HG03103 (cell line): ENCODE data around the gene SIAH3.

Experiments used
- ATAC-seq: cut with Tn5 transposase; IDR thresholded peaks from one replicate; pipeline ENCODE4 v1.9.1; 2021; ENCODE audit warnings: low read depth; ENCODE audit not compliant: unreplicated experiment

The SIAH3 gene

DNA sequence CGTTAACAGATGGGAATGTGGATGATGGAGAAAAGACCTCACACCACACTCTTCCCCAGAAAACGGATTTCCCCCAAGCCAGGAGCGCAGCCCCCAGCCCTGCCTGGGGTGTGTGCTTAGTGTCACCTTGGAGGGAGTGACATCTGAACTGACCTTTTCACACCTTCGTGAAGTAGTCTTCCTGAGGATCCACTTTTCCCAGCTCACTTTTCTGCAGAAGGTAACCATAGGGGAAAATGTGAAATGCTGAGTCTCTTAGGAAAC, 26.2 kb downstream of the SIAH3 start:
- no peak for ATAC-seq

DNA sequence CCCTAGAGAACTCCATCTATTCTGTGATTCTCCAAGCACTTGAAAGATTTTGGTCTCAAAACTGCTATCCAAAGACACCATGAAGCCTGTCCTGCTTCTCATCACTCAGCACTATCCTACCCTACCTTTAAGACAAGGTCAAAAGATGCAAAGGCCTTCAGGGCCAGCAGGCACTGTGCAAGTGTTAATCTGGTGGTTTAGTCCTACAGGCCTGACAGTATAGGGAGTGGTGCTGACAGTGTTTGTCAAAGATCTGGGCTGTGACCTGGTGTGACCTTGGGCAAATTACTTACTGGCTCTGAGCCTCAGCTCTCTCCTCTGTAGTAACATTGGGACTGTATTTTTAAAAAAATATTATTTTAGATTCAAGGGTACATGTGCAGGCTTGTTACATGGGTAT, 28.0 kb downstream of the SIAH3 start:
- ATAC-seq, result no peak

DNA sequence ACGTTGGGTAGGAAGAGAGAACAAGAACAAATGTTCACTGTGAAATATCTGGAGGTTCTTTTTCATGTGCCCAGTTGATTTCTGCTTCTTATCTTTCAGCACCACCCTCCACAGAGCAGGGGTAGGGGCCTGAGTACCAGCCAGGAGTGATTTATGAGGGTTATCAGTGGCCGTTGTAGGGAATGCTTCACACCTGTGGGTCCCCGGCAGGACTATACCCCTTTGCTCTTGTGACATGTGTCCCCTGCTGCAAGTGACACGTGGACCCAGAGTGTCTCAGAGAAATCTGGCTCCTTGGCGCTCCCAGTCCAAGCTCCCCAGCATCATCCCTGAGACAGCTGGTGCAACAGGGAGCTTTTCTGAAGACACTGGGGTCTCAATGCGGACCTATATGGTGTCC, 29.7 kb downstream of the SIAH3 start:
- ATAC-seq, result no peak

DNA sequence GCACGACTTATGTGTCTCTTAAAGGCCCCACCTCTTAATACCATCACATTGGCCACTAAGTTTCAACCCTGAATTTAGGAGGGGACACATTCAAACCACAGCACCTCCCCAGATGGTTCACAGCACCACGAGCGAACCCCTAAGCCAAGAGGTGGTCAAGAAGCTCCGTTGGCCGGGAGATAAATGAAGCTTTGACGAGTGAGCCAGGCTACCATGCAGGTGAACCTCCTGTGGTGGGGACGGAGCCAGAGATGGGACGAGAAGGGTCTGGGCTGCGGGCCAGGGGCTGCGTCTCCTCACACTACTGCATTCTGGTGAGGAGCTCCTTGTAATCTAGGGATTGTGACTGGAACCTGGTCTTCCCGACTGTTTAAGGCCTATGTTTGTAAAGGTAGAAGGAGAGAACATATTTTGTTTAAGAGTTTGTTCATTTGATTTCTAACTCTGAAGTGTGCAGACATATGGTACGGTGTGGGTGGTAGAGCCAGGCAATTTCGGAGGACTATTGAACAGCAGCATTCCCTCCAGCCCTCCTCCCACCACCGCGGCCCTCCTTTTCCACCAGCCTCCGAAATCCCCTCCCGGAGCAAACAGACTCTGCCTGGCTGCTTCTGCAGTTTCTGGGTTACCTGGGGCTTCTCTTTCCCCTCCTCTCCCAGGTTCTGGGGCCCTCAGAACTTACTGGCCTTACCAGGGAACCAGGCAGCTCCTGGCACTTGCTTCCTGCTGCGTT, 31.3 kb downstream of the SIAH3 start:
- no peak for ATAC-seq

DNA sequence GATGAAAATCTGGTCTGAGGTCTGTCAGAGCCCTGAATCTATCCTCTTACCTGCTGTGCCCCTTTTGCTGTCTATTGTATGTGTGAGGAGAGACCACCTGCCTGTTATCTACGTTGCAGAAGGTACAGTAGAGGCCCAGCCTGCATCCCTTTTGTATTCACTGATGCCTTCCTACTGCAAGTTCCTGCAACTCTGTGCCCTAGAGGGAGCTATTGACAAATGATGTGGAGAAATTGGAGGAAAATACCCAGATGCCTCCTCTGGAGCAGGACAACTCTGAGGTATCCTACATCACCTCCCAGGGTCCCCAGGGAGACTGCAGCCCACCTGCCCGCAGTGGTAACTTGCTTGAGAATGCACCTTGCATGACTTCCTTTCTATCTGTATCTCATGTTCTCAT, 33.7 kb downstream of the SIAH3 start:
- no peak for ATAC-seq

DNA sequence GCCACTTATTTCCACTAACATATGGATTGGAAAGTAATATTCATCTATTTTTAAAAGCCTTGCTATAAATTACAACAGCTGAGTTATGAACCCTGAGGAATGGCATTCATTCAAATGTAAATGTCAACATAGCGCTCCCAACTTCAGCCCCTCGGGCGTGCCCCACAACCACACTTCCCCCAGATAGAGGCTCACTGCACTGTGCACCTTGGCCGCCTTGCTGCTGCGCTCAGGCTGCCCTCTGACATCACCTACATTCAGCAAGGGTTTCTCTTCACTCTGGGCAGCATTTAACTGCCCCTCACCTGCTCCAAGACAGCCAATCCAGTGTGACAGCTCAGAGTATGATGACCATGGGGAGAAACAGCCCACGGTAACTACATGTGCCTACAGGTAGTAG, 35.1 kb downstream of the SIAH3 start:
- no peak for ATAC-seq

DNA sequence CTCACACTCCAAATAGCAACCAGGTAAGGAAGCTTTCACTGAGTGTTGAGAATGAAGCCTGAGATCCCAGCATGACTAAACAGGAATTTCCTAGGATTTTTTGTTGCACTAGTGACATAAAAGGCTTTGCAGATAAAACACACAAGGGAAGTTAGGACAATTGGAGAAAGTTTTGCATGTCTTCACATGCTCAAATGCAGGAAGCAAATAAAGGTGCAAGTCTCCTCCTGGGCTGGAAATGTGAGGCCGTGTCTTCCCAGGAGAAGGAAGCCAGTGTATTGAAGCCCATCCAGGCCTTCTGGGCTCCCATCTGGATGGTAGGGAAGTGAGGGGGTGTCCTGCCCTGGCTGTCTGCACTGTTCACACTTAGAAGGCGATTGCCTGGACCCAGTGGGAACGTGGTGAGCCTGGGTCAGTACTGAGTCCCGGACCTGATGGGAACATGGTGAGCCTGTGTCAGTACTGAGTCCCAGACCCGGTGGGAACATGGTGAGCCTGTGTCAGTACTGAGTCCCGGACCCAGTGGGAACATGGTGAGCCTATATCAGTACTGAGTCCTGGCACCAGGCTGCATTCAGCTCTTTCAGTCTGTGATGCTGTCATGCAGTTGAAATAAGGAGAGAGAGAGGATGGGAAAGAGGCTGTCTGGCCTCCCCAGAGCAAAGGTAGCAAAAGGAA, 38.7 kb downstream of the SIAH3 start:
- no peak for ATAC-seq

DNA sequence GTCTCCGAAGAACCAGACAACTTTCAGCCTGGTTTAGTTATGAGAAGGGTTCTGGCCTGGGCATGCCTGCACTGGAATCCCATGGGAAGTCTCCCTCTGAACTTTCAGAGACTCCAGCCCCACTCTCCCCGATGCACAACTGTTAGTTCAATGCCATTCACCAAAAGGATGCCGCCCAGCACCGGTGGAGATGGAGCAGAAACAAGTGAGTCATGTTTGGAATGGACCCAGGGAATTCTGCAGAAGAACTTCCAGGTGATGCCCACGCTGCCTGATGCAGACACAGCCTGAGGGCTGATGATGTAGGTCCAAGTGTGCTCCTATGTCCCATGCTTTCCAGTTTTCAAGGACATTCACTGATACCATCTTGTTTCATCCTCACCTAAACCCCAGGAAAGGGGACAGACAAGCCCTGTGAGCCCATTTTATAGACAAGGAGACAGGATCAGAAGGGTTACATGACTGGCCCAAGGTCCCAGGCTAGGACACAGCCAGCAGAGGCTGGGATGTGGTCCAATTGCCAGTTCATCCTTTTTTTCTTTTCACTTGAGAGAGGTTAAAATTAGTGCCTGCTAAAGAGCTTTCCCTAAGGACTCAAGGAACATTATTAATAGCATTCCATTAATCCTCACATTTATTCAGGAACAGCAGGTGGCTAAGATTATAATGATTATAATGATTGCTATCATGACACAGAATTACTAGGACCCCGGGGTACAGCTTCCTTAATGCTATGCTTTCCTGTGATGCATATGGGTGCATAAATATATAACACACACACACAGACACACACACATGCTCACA, 39.5 kb downstream of the SIAH3 start:
- no peak for ATAC-seq

DNA sequence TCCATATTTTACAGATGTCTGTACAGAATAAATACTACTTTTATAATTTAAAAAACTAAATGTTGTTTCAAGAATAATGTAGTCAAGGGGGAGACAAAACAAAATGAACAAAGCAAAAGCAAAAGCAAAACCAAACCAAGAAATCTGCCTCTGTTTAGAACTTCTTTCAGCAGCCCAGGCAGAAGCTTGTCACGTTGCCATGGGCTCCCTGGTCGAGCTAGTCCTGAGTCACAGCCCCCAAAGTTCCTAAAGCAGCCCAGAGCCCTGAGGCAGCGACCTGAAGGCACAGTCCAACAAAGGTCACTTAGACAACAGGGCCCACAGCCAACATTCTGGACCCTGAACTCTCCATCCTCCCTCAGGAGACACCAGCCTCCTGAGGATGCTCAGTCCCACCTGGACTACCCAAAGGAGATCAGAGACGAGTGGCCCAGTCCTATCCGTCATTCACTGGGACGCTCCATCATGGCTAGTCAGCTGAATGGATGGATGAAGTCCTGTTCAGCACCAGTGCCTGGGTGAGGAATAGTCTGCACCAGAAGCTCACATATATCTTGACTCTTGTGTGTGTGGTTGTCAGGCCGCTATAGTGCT, 41.7 kb downstream of the SIAH3 start:
- no peak for ATAC-seq

DNA sequence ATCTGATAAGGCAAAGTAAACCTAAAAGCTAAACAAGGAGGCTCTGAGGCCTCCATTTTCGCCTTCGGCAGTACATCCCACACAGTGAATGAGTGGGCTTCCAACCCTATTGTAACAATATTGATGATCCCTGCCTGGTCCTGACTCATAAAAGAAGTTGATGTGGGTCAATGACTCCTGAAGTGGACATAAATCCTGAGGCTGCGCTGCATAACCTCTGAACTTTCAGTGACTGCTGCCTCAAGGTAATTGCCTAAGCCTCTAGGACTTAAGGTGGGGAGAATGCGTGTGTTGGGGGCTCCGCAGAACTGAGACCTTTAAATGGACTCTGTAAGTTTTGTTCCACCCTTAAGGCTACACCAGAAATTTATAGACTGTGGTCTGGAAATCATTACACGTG, 42.6 kb downstream of the SIAH3 start:
- no peak for ATAC-seq

DNA sequence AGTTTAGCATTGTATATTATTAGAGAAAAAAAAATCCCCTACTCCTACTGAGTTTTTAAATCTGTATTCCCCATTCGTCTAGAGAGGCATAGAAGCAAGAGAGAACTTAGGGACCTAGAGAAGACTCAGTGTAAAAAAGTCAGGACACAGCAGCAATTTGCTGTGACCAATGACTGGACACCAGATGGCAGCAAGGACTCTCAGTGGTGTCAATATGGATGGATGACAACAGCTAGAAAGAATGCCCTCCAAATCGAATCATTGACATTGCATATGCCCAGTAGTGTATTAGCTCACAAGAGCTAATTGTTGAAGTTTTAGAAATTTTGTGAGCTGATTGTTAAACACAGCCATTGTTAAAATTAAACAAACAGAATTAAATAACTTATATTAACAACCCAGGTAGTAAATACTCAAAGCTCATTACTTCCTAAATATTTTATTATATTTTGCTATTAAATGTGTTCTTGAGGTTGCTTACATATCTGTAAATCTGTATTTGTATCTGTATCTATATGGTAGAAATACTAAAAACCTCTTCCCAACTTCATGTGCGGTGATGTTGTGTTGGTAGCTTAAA, 43.9 kb downstream of the SIAH3 start:
- no peak for ATAC-seq

DNA sequence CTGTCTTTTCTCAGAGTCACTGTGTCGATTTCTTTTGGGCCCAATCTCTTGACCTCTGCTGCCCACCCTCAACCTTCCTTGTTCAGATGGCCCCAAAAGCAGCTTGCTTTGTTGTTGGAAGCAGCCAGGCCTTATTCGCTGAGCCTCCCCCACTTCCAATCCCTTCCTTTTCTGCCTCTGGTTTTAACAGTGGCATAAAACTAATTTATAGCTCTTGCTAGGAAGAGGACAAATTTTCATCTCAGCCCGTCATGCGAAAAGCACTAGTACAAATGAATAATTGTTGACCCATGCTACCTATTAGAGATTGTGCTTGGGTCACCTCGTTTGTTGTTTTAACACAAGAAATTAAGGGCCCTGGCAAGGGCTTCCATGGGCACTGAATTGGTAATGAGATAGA, 51.1 kb downstream of the SIAH3 start:
- no peak for ATAC-seq

DNA sequence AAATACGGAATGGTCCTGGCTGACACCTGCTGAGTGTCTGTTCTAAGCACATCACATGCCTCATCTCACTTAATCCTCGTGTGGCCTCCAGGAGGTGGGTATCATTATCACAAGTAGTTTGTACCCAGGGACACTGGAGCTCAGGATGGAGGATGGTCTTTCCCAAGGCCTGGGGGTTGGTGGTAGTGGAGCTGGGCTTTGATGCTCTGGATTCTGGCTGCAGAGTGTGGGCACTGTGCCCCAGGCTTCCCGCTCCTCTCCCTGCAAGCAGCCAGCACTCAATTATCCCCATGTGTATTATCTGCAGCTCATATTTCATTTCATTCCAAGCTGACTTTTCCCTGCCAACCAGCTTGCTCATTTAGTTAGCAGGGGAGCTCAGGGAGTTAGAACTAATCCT, 52.1 kb downstream of the SIAH3 start:
- no peak for ATAC-seq

DNA sequence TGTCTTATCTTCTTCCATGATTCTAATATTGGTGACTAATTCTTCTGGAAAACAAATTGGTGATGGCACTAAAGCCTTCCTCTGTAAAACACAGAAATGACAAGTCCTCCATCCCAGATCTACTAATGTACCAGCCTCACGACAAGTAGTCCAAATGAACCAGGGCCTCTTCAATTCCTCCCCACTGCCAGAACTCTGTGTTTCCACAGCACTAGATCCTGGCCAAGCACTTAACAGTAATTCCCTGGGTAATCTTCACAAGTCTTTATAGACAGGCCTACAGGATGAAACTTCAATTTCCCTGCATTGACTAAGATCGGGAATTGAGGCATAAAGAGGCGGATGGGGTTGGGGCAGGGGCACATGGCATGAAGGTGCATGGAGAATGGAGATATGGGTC, 52.7 kb downstream of the SIAH3 start:
- no peak for ATAC-seq

DNA sequence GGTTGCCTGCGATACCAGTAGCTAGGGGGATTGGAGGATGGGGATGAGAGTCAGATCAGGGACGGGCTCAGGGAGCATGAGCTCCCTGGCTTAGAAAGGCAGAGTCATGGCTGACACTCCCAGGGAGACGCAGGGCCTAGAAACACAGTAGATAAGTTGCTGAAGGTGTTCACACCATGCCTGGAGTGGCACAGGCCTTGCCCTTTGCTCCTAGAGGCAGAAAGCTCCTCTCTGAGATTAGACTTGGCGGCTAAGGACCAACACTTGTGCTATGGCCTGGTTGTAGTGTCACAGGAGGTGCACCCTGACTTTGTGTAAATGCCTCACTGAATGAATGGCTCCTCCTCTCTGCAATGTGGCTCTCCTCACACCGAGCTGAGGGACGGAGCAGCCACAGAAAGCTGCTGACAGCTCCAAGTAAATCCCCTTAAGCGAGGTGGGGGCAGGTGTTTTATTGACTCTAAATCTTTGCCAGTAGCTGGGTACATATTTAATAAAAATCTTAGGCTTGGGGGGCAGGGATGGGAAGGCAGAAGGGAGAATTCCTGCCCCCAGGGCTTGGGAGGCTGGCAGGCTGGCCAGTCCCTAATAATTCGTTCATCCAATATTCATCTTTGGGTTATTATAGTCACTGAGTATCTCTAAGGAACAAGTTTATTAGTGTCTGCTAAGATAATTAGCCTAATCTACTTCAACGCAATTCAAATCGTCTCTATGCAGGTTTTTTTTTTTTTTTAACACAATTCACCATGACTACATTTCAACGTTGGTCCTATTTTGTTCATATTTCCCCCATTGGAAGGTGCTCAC, 54.9 kb downstream of the SIAH3 start:
- ATAC-seq, result no peak

DNA sequence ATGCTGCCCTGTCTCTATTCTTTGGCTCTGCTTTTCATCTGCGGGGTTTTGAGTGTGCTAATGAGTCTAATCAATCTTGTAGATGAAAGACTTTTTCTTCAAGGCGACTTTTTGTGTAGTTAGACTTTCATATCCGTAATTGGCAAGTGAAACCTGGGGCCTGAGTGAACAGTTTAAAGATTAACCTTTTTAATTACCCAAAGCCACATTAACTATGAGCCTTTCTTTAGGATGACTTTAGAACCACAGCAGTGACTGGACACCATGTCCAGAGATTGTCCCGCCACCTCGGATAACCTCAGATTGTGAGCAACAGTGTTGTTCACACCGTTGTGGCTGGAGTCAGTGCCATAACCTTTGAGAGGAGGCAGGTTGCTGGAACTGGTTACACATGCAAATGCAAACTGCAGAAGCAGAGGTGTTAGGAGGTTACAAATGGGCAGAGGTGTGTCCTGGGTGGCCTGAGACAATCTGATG, 58.7 kb downstream of the SIAH3 start:
- no peak for ATAC-seq

DNA sequence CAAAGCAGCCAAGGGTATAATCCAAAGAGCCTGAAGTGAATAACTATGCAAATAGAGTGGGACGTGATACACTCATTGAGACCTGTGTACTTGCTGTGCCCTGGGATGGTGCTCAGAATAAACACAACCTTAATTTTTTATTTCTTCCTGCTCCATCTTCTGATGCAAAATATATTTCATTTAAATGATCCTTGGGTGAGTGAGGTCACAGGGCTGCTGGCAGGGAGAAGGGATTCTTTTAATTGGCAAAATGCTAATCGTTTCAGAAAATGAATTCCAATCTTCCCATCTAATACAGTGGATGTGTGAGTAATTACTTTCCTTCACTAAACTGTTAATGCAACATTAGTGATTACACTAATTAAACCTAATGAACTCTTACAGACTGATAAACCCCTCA, 63.5 kb downstream of the SIAH3 start:
- no peak for ATAC-seq

DNA sequence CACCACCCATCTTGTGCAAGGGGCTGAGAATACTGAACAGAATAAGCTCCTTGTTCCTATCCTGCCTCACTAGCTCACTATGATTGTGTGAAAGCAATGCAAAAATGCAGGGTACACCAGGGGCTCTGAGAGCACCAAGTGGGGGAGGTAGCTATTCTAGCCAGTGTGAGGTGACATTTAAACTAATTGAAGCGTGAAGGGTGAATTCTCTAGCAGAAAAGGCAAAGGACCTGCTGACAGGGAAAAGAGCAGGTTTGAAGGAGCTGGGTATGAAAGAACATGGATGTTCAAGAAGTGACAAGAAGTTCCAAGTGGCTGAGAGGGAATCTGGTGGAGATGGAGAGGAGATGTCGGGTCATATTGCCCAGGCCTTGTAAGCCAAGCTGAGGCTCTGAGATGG, 64.2 kb downstream of the SIAH3 start:
- no peak for ATAC-seq

DNA sequence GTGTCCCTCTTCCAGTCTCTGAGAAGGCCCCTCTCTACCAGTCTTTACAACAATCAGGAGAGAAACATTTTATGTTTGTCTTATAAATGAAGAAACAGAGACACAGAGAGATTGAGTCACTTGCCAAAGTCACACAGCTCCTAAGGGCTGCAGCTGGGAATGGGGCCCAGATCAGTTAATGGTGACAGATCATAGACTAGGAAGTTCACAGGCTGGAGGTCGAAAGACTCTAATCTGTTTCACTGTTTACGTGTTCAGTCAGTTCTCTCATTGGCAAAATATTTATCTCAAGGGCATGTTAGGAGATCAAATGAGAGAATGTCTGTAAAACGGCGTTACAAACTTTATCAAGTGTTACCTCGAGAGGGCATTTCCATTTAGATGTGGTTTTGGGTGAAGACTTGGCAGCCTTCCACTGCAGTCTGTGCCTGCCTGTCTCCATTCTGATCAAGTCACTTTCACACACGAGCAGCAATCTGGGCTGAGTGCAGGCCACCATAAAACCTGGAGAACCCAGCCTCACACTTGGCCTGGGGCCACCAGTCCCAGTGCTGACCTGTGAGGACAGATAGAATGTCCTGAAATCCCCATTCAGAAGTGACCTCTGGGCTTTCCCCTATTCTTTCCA, 65.1 kb downstream of the SIAH3 start:
- no peak for ATAC-seq
